Tibial nerve (tissue), 3 donors: ENCODE measurements around the gene YWHAH.

Experiments used
- POLR2A ChIP-seq, 2 donors: fragments of 450-650 bp; IDR thresholded peaks; one replicate each; pipeline ENCODE4 v1.6.1; 2017; ENCODE audit warnings: antibody characterized with exemption in 2 of 2, mild to moderate bottlenecking in 2 of 2, moderate library complexity in 2 of 2
- TF ChIP-seq, protein P1 (sequence below), 5 experiments: fragments of 200-600 bp in 3 of 5; fragments of 450-650 bp in 2 of 5; sonication (generic) in 3 of 5; IDR thresholded peaks; one replicate each; pipeline ENCODE4 v1.5.1; 2016 to 2019; ENCODE audit warnings: antibody characterized with exemption in 5 of 5, mild to moderate bottlenecking in 3 of 5, moderate library complexity in 2 of 5

DNA sequence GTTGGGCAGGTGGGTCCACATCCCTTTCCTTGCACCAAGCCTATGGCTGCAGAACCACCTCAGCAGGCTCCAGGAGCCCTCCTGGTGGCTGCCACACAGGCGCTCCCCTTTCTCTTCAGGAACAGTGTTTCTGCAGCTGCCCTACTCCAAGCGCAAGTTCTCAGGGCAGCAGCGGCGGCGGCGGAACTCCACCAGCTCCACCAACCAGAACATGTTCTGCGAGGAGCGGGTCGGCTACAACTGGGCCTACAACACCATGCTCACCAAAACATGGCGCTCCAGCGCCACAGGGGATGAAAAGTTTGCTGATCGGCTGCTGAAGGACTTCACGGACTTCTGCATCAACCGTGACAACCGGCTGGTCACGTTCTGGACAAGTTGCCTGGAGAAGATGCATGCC is 38.2 kb upstream of the YWHAH start:
- no peak for TF ChIP-seq POLR2A (IDR thresholded peaks at IDR 0.05)
- TF ChIP-seq, protein P1, sequence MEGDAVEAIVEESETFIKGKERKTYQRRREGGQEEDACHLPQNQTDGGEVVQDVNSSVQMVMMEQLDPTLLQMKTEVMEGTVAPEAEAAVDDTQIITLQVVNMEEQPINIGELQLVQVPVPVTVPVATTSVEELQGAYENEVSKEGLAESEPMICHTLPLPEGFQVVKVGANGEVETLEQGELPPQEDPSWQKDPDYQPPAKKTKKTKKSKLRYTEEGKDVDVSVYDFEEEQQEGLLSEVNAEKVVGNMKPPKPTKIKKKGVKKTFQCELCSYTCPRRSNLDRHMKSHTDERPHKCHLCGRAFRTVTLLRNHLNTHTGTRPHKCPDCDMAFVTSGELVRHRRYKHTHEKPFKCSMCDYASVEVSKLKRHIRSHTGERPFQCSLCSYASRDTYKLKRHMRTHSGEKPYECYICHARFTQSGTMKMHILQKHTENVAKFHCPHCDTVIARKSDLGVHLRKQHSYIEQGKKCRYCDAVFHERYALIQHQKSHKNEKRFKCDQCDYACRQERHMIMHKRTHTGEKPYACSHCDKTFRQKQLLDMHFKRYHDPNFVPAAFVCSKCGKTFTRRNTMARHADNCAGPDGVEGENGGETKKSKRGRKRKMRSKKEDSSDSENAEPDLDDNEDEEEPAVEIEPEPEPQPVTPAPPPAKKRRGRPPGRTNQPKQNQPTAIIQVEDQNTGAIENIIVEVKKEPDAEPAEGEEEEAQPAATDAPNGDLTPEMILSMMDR (IDR thresholded peaks at IDR 0.05): no peak
